Ovary (tissue), 9 donors: ENCODE results near the gene WBP1L. TPM values are rescaled to one million over a fixed set of nuclear protein-coding genes. Genes with fewer than 3 reads are reported as not detected.

Experiments
- DNase-seq, 5 donors: peaks; one replicate each; pipeline ENCODE4 v3.0.0-alpha.2; 2019 to 2020
- H3K27ac ChIP-seq, 2 donors: fragments of 200-600 bp; one replicate each; pipeline versions ENCODE4 v1.5.1 to v1.8.0; 2019 to 2022
- H3K27me3 ChIP-seq: fragments of 200-600 bp; one replicate; pipeline ENCODE4 v1.8.0; 2022
- H3K36me3 ChIP-seq: fragments of 200-600 bp; sonication (generic); one replicate; pipeline ENCODE4 v1.5.1; 2019
- H3K4me1 ChIP-seq: one replicate; pipeline ENCODE4 v1.8.1; 2013; ENCODE audit warnings: mild to moderate bottlenecking, moderate library complexity; ENCODE audit not compliant: insufficient read depth
- H3K4me3 ChIP-seq: fragments of 200-600 bp; sonication (generic); one replicate; pipeline ENCODE4 v1.5.1; 2017
- H3K9me3 ChIP-seq, 2 donors: fragments of 200-600 bp in 1 of 2; sonication (generic) in 1 of 2; one replicate each; pipeline versions ENCODE4 v1.5.1 to v1.8.1; 2013 to 2019; ENCODE audit warnings: mild to moderate bottlenecking in 1 of 2, moderate library complexity in 1 of 2
- CTCF ChIP-seq, 3 donors: fragments of 450-650 bp in 2 of 3; fragments of 200-600 bp in 1 of 3; IDR thresholded peaks; one replicate each; pipeline versions ENCODE4 v1.5.1 to v1.8.0; 2016 to 2022; ENCODE audit warnings: antibody characterized with exemption in 3 of 3, mild to moderate bottlenecking in 1 of 3
- EP300 ChIP-seq: sonication (generic); formaldehyde crosslinking; IDR thresholded peaks from one replicate; pipeline ENCODE4 v1.6.1; 2017; ENCODE audit warnings: antibody characterized with exemption
- POLR2A ChIP-seq: fragments of 450-650 bp; IDR thresholded peaks from one replicate; pipeline ENCODE4 v1.6.1; 2017; ENCODE audit warnings: antibody characterized with exemption, mild to moderate bottlenecking, moderate library complexity
- WGBS, 3 donors: extraction: QIAGEN DNeasy Blood & Tissue Kit in 1 of 3; methylation state at CpG; one replicate each; pipeline versions ENCODE4 v1.1.5 to v1.1.7; 2013 to 2017; 5-methylcytosine and 5-hydroxymethylcytosine counted together
- intact Hi-C, 4 donors: fragments of 100-400 bp; cut with DNase I; formaldehyde crosslinking; loops; one replicate each; pipeline versions ENCODE4 v1.11.0 to v1.15.1; 2022 to 2023
- polyA plus RNA-seq, 2 donors: library from polyadenylated mRNA; stranded (reverse); fragments of 200-250 nt in 1 of 2; fragments of 350-450 nt in 1 of 2; fragmentation: Illumina TruSeq in 1 of 2; extraction: RNeasy Lipid Tissue Mini Kit (QIAGEN cat#74804) in 1 of 2; gene quantifications; one replicate each; pipeline ENCODE4 v1.2.3, GENCODE V29; 2013 to 2014
- total RNA-seq, 7 donors: library from RNA; depleted of rRNA in 2 of 7; stranded (reverse); fragments of >200 nt in 2 of 7; fragmentation: NEBNext Ultra II Directional in 3 of 7; extraction: Animal tissue kit (Norgen Biotek cat#: 25700) in 3 of 7; gene quantifications; one replicate each; pipeline versions ENCODE4 v1.1.0 to v1.2.4, GENCODE V29; 2016 to 2023
- donor health status: DM: no; HTN: no; CAD: no; lungs with moderate emphysema.
- donor health status: DM: no; HTN: no; CAD: no.
- donor health status: Bipolar disorder and iron deficiency.
- donor health status: DM: yes; HTN: yes; CAD: no.
- donor health status: DM: no; HTN: no; CAD: no.
- donor health status: DM: yes; HTN: yes; CAD: no.

Gene WBP1L
- total and polyA plus RNA-seq, 9 donors: 40.6 to 71.8 (median 51.1) TPM

GRCh38 chr10:102791754-102792395, 48.1 kb downstream of the WBP1L start:
- H3K27me3 ChIP-seq: no peaks in the 10 kb centered on the region
- peaks cover 11% of the 10 kb centered on the region for H3K4me1 ChIP-seq
- WGBS, 3 donors: 77 to 84% (median 77%) methylated on average over 8 of the region's 8 CpGs
- intact Hi-C loops: no loop called here
- no peak overlapping the region for H3K4me3 ChIP-seq
- H3K27ac ChIP-seq: no peak overlapping the region
- no peak for DNase-seq
- TF ChIP-seq EP300: no peak
- no peaks in the 10 kb centered on the region for H3K36me3 ChIP-seq
- no peaks in the 10 kb centered on the region for H3K9me3 ChIP-seq

- DNase-seq: peak in 1 of 5 donors; percentile 12
Measured at GRCh38 chr10:102795453-102796406, 52.0 kb downstream of the WBP1L start.

GRCh38 chr10:102796407-102797176, 52.8 kb downstream of the WBP1L start:
- peak; percentile 72 to 83 (median 81) for DNase-seq
- 22 to 25% (median 22%) methylated on average over 9 of the region's 9 CpGs for WGBS, 3 donors
- no peaks in the 10 kb centered on the region for H3K9me3 ChIP-seq
- H3K4me3 ChIP-seq: no peak overlapping the region
- TF ChIP-seq POLR2A (no peak), EP300 (no peak), CTCF (IDR thresholded peaks at IDR 0.05) (no peak)
- peaks cover 16% of the 10 kb centered on the region for H3K4me1 ChIP-seq
- H3K36me3 ChIP-seq: no peaks in the 10 kb centered on the region
- intact Hi-C loops: no loop called here
- H3K27me3 ChIP-seq: no peaks in the 10 kb centered on the region
- peak overlapping the region in 1 of 2 donors; percentile 49 for H3K27ac ChIP-seq

More at GRCh38 chr10:102795453-102796406, 52.0 kb downstream of the WBP1L start:
- no peaks in the 10 kb centered on the region for H3K36me3 ChIP-seq
- TF ChIP-seq POLR2A: no peak
- TF ChIP-seq CTCF (IDR thresholded peaks at IDR 0.05): no peak
- TF ChIP-seq EP300: no peak
- H3K27ac ChIP-seq: peak overlapping the region in 1 of 2 donors; percentile 49
- intact Hi-C loops: no loop called here
- 77 to 85% (median 79%) methylated on average over 15 of the region's 15 CpGs for WGBS, 3 donors
- peaks cover 16% of the 10 kb centered on the region for H3K4me1 ChIP-seq
- no peaks in the 10 kb centered on the region for H3K27me3 ChIP-seq
- H3K9me3 ChIP-seq: no peaks in the 10 kb centered on the region
- no peak overlapping the region for H3K4me3 ChIP-seq

GRCh38 chr10:102799691-102800471, 56.1 kb downstream of the WBP1L start:
- peak in 2 of 5 donors; percentile 46 to 55 for DNase-seq
- Histone ChIP-seq H3K9me3 (no peaks in the 10 kb centered on the region), H3K36me3 (no peaks in the 10 kb centered on the region), H3K4me3 (no peak overlapping the region), H3K27ac (peak overlapping the region in 1 of 2 donors; percentile 47), H3K4me1 (peaks cover 21% of the 10 kb centered on the region), H3K27me3 (no peaks in the 10 kb centered on the region)
- WGBS, 3 donors: 30 to 36% (median 30%) methylated on average over 8 of the region's 8 CpGs
- intact Hi-C loops: no loop called here
- TF ChIP-seq CTCF (IDR thresholded peaks at IDR 0.05): no peak
- no peak for TF ChIP-seq EP300
- TF ChIP-seq POLR2A: no peak
